ENCODE measurements around the gene RABIF. TPM values are rescaled to one million over a fixed set of nuclear protein-coding genes. Genes with fewer than 3 reads are reported as not detected.

RABIF gene
- total RNA-seq, 1 donor from 2014 or later: 11.1 TPM

Other genes with a start within 250 kb of the RABIF start
- gene SYT2, start 178.7 kb downstream of the RABIF start, total RNA-seq: 0.14 and 0.27 TPM in 2 replicates
- gene KDM5B, start 80.7 kb downstream of the RABIF start, total RNA-seq: 173 and 182 TPM in 2 replicates
- 5.4 and 5.7 TPM in 2 replicates for gene PCAT6, start 78.2 kb downstream of the RABIF start, total RNA-seq
- 23.9 and 24.9 TPM in 2 replicates for gene KLHL12, start 38.1 kb upstream of the RABIF start, total RNA-seq
- gene ADIPOR1, start 69.2 kb upstream of the RABIF start, total RNA-seq: 72.8 and 73.0 TPM in 2 replicates
- 39.1 and 41.9 TPM in 2 replicates for gene CYB5R1, start 78.1 kb upstream of the RABIF start, total RNA-seq
- 66.1 and 68.6 TPM in 2 replicates for gene TMEM183A, start 118.2 kb upstream of the RABIF start, total RNA-seq
- 9.1 and 11.0 TPM in 2 replicates for gene PPFIA4, start 137.3 kb upstream of the RABIF start, total RNA-seq
- not detected in 2 replicates for gene MYOG, start 196.9 kb upstream of the RABIF start, total RNA-seq
- 2.2 and 5.7 TPM in 2 replicates for gene ADORA1, start 238.6 kb upstream of the RABIF start, total RNA-seq